A673 (cell line): ENCODE data around the gene CDK5RAP1. TPM values are rescaled to one million over a fixed set of nuclear protein-coding genes. Genes with fewer than 3 reads are reported as not detected.

ENCODE experiments used
- BruUV-seq: library from RNA; stranded (reverse); fragments of 400-500 nt; replicated peaks from 2 replicates; lab custom pipeline; 2021; lab: Mats Ljungman, UMichigan
- CTCF ChIA-PET: fragments of 300-600 bp; sonication (Branson Sonifier 250); formaldehyde crosslinking; loops from one replicate; lab custom pipeline; 2022; ENCODE audit warnings: antibody characterized with exemption; lab: Charles Lee
- POLR2A ChIA-PET: fragments of 300-600 bp; sonication (Branson Sonifier 250); formaldehyde crosslinking; loops from one replicate; lab custom pipeline; 2022; ENCODE audit warnings: antibody characterized with exemption; ENCODE audit not compliant: low non-redundant PET; lab: Charles Lee
- DNase-seq: peaks from one replicate; pipeline ENCODE4 v3.0.0-alpha.2; 2015; ENCODE audit warnings: low spot score
- H3K27ac ChIP-seq: fragments of 200-600 bp; sonication (generic); 2 replicates; pipeline ENCODE4 v1.5.1; 2016; ENCODE audit warnings: mixed run types, low read depth, mild to moderate bottlenecking, mixed read lengths, antibody characterized with exemption, low read length; ENCODE audit not compliant: poor library complexity, severe bottlenecking
- H3K27me3 ChIP-seq: fragments of 200-600 bp; sonication (generic); replicated peaks from 2 replicates; pipeline ENCODE4 v1.6.1; 2017; ENCODE audit warnings: mixed run types, low read depth, mild to moderate bottlenecking, mixed read lengths, antibody characterized with exemption, low read length; ENCODE audit not compliant: insufficient read depth, poor library complexity
- H3K36me3 ChIP-seq: fragments of 200-600 bp; sonication (generic); 2 replicates; pipeline ENCODE4 v1.6.1; 2016; ENCODE audit warnings: mixed run types, mild to moderate bottlenecking, mixed read lengths, antibody characterized with exemption, low read length; ENCODE audit not compliant: insufficient read depth, poor library complexity, severe bottlenecking
- H3K4me1 ChIP-seq: fragments of 200-600 bp; sonication (generic); 2 replicates; pipeline ENCODE4 v1.6.1; 2017; ENCODE audit warnings: mixed run types, mild to moderate bottlenecking, mixed read lengths, antibody characterized with exemption, low read length; ENCODE audit not compliant: insufficient read depth, poor library complexity, severe bottlenecking
- H3K4me3 ChIP-seq: fragments of 200-600 bp; sonication (generic); 2 replicates; pipeline ENCODE4 v1.5.1; 2016; ENCODE audit warnings: low read depth, mixed run types, mild to moderate bottlenecking, mixed read lengths, low read length; ENCODE audit not compliant: poor library complexity, severe bottlenecking
- H3K9me3 ChIP-seq: fragments of 200-600 bp; sonication (generic); 2 replicates; pipeline ENCODE4 v1.6.1; 2016; ENCODE audit warnings: mixed run types, low read depth, mild to moderate bottlenecking, mixed read lengths, antibody characterized with exemption, low read length; ENCODE audit not compliant: poor library complexity, severe bottlenecking
- CTCF ChIP-seq: fragments of 300-800, 200-600 bp; sonication (generic); conservative IDR thresholded peaks from 2 replicates; pipeline ENCODE4 v1.5.1; 2017; ENCODE audit warnings: low read depth, mild to moderate bottlenecking, antibody characterized with exemption, low read length, moderate library complexity, mixed read lengths
- EZH2 ChIP-seq: fragments of 200-600 bp; sonication (generic); IDR thresholded peaks from 2 replicates; pipeline ENCODE4 v1.6.1; 2017; ENCODE audit warnings: borderline replicate concordance, low read depth, mild to moderate bottlenecking, mixed read lengths, antibody characterized with exemption, low read length; ENCODE audit not compliant: poor library complexity, severe bottlenecking
- intact Hi-C: fragments of 100-400 bp; cut with micrococcal nuclease; formaldehyde crosslinking; loops from one replicate; pipeline ENCODE4 v1.10.0; 2022; ENCODE audit not compliant: unreplicated experiment
- total RNA-seq: library from RNA; stranded (reverse); gene quantifications from 2 replicates; pipeline ENCODE4 v1.2.3, GENCODE V29; 2021

The CDK5RAP1 gene
- total RNA-seq, 1 experiment from 2014 or later: 52.7 TPM

- H3K27ac ChIP-seq: no peak overlapping the region
- H3K27me3 ChIP-seq: peaks cover under 1% of the 10 kb centered on the region
- TF ChIP-seq EZH2: no peak
- TF ChIP-seq CTCF: no peak
- no peaks in the 10 kb centered on the region for H3K9me3 ChIP-seq
- POLR2A ChIA-PET: interaction anchor here (0.5 kb wide), 1 partner anchor 200 kb away, joined by 6 read pairs; no protein-coding TSS in a partner anchor
- H3K36me3 ChIP-seq: no peaks in the 10 kb centered on the region
- CTCF ChIA-PET: no interaction called here
- no TSS peak for BruUV-seq
- H3K4me3 ChIP-seq: no peak overlapping the region
- no peak for DNase-seq
- H3K4me1 ChIP-seq: no peaks in the 10 kb centered on the region
- intact Hi-C loops: no loop called here
These were observed 63.7 kb downstream of the CDK5RAP1 start for GRCh38 chr20:33337531-33338165.

GRCh38 chr20:33337119-33337518 lies 64.2 kb downstream of the CDK5RAP1 start:
- ChIA-PET CTCF (no interaction called here), POLR2A (interaction anchor here (0.5 kb wide), 1 partner anchor 200 kb away, joined by 6 read pairs; no protein-coding TSS in a partner anchor)
- Histone ChIP-seq H3K4me3 (no peak overlapping the region), H3K27ac (no peak overlapping the region), H3K4me1 (no peaks in the 10 kb centered on the region), H3K9me3 (no peaks in the 10 kb centered on the region), H3K27me3 (peaks cover 6% of the 10 kb centered on the region), H3K36me3 (no peaks in the 10 kb centered on the region)
- intact Hi-C loops: no loop called here
- DNase-seq: no peak
- TF ChIP-seq EZH2: no peak
- TF ChIP-seq CTCF: no peak
- BruUV-seq: no TSS peak

- H3K27me3 ChIP-seq: peaks cover 13% of the 10 kb centered on the region
- ChIA-PET POLR2A (no interaction called here), CTCF (no interaction called here)
- no peak overlapping the region for H3K4me3 ChIP-seq
- BruUV-seq: no TSS peak
- H3K4me1 ChIP-seq: no peaks in the 10 kb centered on the region
- H3K36me3 ChIP-seq: no peaks in the 10 kb centered on the region
- intact Hi-C loops: no loop called here
- no peak for DNase-seq
- no peak for TF ChIP-seq EZH2
- H3K27ac ChIP-seq: no peak overlapping the region
- no peaks in the 10 kb centered on the region for H3K9me3 ChIP-seq
These were observed 64.9 kb downstream of the CDK5RAP1 start for GRCh38 chr20:33336375-33336774.

- H3K4me3 ChIP-seq: no peak overlapping the region
- no TSS peak for BruUV-seq
- CTCF ChIA-PET: no interaction called here
- no peaks in the 10 kb centered on the region for H3K4me1 ChIP-seq
- H3K27ac ChIP-seq: no peak overlapping the region
- H3K27me3 ChIP-seq: peaks cover 32% of the 10 kb centered on the region
- no peak for DNase-seq
- intact Hi-C loops: no loop called here
- POLR2A ChIA-PET: no interaction called here
- H3K36me3 ChIP-seq: no peaks in the 10 kb centered on the region
- TF ChIP-seq EZH2 (no peak), CTCF (no peak)
- no peaks in the 10 kb centered on the region for H3K9me3 ChIP-seq
These were observed 67.2 kb downstream of the CDK5RAP1 start for GRCh38 chr20:33334111-33334510.
